ENCODE measurements around the gene SACS.

SACS gene

GRCh38 chr13:23381866-23382265 is 51.6 kb downstream of the SACS start:
- no peak for DNase-seq (ENCODE audit: low read depth)
- TF ChIP-seq CTCF (IDR thresholded peaks at IDR 0.05; ENCODE audit: insufficient read depth, low read depth, low read length, missing control alignments): no peak
- H3K4me3 ChIP-seq (ENCODE audit: low read length): no peak overlapping the region

- H3K4me3 ChIP-seq (ENCODE audit: low read length): no peak overlapping the region
- no peak for DNase-seq (ENCODE audit: low read depth)
- no peak for TF ChIP-seq CTCF (IDR thresholded peaks at IDR 0.05; ENCODE audit: insufficient read depth, low read depth, low read length, missing control alignments)
Measured at GRCh38 chr13:23380534-23380933, 53.0 kb downstream of the SACS start.

- DNase-seq (ENCODE audit: low read depth): peak; percentile 93
- TF ChIP-seq CTCF (IDR thresholded peaks at IDR 0.05; ENCODE audit: insufficient read depth, low read depth, low read length, missing control alignments): no peak
- H3K4me3 ChIP-seq (ENCODE audit: low read length): no peak overlapping the region
Measured at GRCh38 chr13:23377983-23378632, 55.4 kb downstream of the SACS start.

GRCh38 chr13:23377579-23377978 is 55.9 kb downstream of the SACS start:
- no peak overlapping the region for H3K4me3 ChIP-seq (ENCODE audit: low read length)
- no peak for TF ChIP-seq CTCF (IDR thresholded peaks at IDR 0.05; ENCODE audit: insufficient read depth, low read depth, low read length, missing control alignments)
- DNase-seq (ENCODE audit: low read depth): no peak

- peak; percentile 93 for DNase-seq (ENCODE audit: low read depth)
- TF ChIP-seq CTCF (IDR thresholded peaks at IDR 0.05; ENCODE audit: insufficient read depth, low read depth, low read length, missing control alignments): no peak
- peak overlapping the region; percentile 59 for H3K4me3 ChIP-seq (ENCODE audit: low read length)
Measured at GRCh38 chr13:23375001-23375971, 58.2 kb downstream of the SACS start.

- no peak for TF ChIP-seq CTCF (IDR thresholded peaks at IDR 0.05; ENCODE audit: insufficient read depth, low read depth, low read length, missing control alignments)
- DNase-seq (ENCODE audit: low read depth): no peak
- H3K4me3 ChIP-seq (ENCODE audit: low read length): no peak overlapping the region
Measured at GRCh38 chr13:23372264-23372906, 61.1 kb downstream of the SACS start.
